Mucosa of rectum (tissue), 2 donors: ENCODE data around the gene ZNF319.

Source experiments
- H3K27ac ChIP-seq, 2 donors: one replicate each; pipeline ENCODE4 v1.7.0; 2013; ENCODE audit warnings: inconsistent platforms in 2 of 2, low read depth in 2 of 2, low read length in 2 of 2
- H3K27me3 ChIP-seq, 2 donors: one replicate each; pipeline ENCODE4 v1.7.0; 2013; ENCODE audit warnings: low read length in 2 of 2; ENCODE audit not compliant: control insufficient read depth in 2 of 2, insufficient read depth in 2 of 2
- H3K36me3 ChIP-seq, 2 donors: one replicate each; pipeline ENCODE4 v1.7.0; 2013; ENCODE audit warnings: low read length in 2 of 2; ENCODE audit not compliant: control insufficient read depth in 2 of 2, insufficient read depth in 2 of 2
- H3K4me1 ChIP-seq, 2 donors: one replicate each; pipeline ENCODE4 v1.7.0; 2013; ENCODE audit warnings: low read length in 2 of 2, mild to moderate bottlenecking in 1 of 2; ENCODE audit not compliant: control insufficient read depth in 2 of 2, insufficient read depth in 2 of 2
- H3K4me3 ChIP-seq, 2 donors: one replicate each; pipeline ENCODE4 v1.7.0; 2013; ENCODE audit warnings: low read length in 2 of 2
- H3K9ac ChIP-seq, 2 donors: one replicate each; pipeline ENCODE4 v1.7.0; 2013; ENCODE audit warnings: low read length in 2 of 2, low read depth in 1 of 2, mild to moderate bottlenecking in 1 of 2
- H3K9me3 ChIP-seq, 2 donors: one replicate each; pipeline ENCODE4 v1.7.0; 2013; ENCODE audit warnings: low read length in 2 of 2; ENCODE audit not compliant: control insufficient read depth in 2 of 2
- donor health status: healthy.
- donor health status: Normal muscosa, but diverticular disease.

The ZNF319 gene

GRCh38 chr16:58043571-58044155 is 43.2 kb upstream of the ZNF319 start:
- Histone ChIP-seq H3K9ac (no peak overlapping the region), H3K4me3 (no peak overlapping the region), H3K9me3 (no peaks in the 10 kb centered on the region), H3K27me3 (no peaks in the 10 kb centered on the region), H3K36me3 (peaks cover 36 to 41% of the 10 kb centered on the region in 2 donors), H3K27ac (no peak overlapping the region), H3K4me1 (peaks cover 10 to 11% of the 10 kb centered on the region in 2 donors)

DNA sequence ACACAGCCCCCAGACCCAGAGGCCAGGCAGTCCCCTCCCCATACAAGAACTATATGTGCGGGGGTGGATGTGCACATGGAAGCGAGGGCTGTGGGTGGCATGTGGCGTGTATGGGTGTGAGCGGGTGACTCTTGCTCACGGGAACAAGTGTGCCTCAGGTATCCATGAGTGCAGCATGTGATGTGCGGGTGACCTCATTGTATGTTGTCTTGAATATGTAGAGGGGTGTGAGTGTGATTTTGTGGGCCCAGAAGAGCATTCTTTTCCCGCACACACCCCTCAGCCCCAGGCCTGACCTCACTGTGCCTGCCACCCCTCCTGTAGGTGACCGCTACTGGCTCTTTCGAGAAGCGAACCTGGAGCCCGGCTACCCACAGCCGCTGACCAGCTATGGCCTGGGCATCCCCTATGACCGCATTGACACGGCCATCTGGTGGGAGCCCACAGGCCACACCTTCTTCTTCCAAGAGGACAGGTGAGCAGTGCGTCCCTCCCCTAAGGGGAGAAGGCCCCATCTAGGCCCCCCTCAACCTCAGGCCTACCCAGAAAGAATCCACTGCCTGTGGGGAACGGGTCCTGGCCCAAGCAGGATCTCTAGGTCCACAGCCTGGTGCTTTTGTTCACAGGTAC is 42.5 kb upstream of the ZNF319 start:
- H3K9ac ChIP-seq: no peak overlapping the region
- H3K36me3 ChIP-seq: peaks cover 42 to 47% of the 10 kb centered on the region in 2 donors
- H3K4me3 ChIP-seq: no peak overlapping the region
- H3K9me3 ChIP-seq: no peaks in the 10 kb centered on the region
- no peak overlapping the region for H3K27ac ChIP-seq
- H3K27me3 ChIP-seq: no peaks in the 10 kb centered on the region
- peaks cover 10 to 11% of the 10 kb centered on the region in 2 donors for H3K4me1 ChIP-seq

DNA sequence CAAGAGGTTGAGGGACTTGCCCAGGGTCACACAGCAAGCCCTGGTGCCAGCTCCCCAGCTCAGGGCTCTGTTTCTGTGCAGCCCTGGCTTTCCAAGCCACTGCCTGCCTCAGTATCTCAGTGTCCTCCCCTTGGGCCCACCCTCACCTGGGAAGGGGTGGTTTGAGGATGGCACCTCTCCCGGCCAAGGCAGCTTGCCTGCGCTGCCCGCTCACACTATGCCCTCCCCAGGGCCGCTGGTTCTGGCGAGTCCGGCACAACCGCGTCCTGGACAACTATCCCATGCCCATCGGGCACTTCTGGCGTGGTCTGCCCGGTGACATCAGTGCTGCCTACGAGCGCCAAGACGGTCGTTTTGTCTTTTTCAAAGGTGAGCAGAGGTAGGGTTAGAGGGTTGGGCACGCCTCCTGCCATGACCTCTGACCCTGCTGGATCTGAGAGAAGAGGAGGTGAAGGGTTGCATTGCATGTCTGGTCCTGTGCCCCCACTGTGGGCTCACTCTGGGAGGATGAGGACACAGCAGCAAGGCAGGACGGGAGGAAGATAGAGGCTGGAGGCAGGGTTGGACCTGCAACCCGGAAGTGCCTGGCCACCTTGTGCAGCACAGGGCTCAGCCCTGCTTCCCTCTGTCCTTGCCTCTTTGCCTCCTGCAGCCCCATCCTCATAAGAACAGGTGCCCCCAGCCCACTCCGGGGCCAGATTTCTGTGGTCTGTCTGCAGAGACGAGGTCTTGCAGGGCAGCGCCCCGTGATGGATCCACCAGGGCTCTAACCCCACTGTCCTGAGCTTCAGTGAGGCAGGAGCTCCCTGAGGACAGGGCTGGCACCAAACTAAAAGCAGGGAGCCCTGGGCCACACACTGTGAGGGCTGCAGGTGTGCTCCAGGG is 41.8 kb upstream of the ZNF319 start:
- H3K4me3 ChIP-seq: no peak overlapping the region

GRCh38 chr16:58041628-58041955 is 41.1 kb upstream of the ZNF319 start:
- H3K4me1 ChIP-seq: peaks cover under 1 to 1% of the 10 kb centered on the region in 2 donors
- H3K36me3 ChIP-seq: peaks cover 52% of the 10 kb centered on the region in 2 donors
- no peaks in the 10 kb centered on the region for H3K9me3 ChIP-seq
- no peak overlapping the region for H3K4me3 ChIP-seq
- H3K27me3 ChIP-seq: no peaks in the 10 kb centered on the region
- no peak overlapping the region for H3K9ac ChIP-seq
- no peak overlapping the region for H3K27ac ChIP-seq

More for the DNA sequence above, 41.8 kb upstream of the ZNF319 start:
- no peak overlapping the region for H3K9ac ChIP-seq
- H3K27me3 ChIP-seq: no peaks in the 10 kb centered on the region
- H3K36me3 ChIP-seq: peaks cover 50 to 52% of the 10 kb centered on the region in 2 donors
- H3K9me3 ChIP-seq: no peaks in the 10 kb centered on the region
- H3K27ac ChIP-seq: no peak overlapping the region
- peaks cover 7% of the 10 kb centered on the region in 2 donors for H3K4me1 ChIP-seq

DNA sequence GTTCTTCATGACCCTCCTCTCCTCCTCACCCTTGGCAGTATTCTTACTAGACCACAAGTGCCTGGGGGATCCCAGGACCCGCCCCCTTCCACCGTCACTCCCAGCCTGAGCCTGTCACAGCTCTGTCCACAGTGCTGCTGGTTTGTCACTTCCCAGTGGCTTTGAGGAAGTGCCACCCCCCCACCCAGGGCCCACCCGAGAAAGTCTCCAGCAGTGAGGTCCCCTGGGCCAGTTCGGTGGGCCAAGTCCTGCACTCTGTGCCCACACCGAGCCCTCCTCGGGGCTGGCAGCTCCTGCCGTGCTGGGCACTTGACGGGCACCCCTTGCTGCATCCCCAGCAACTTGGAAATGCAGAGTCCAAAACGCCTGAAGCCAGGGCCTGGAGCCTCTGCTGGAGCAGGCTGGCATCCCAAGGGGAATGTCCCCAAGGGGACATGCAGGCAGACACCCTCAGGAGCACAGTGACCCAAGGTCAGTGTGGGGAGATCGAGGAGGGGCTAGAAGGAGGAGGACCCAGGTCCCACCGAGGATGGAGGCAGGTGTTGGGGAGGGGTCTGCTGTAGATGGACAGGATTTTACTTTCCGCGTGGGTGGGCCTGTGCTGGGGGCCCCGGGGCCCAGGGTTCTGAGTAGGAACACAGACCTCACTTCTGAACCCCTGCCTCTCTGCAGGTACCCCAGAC is 40.6 kb upstream of the ZNF319 start:
- no peak overlapping the region for H3K4me3 ChIP-seq
- no peaks in the 10 kb centered on the region for H3K9me3 ChIP-seq
- H3K4me1 ChIP-seq: no peaks in the 10 kb centered on the region
- H3K27me3 ChIP-seq: no peaks in the 10 kb centered on the region
- no peak overlapping the region for H3K27ac ChIP-seq
- H3K9ac ChIP-seq: no peak overlapping the region
- H3K36me3 ChIP-seq: peaks cover 52% of the 10 kb centered on the region in 2 donors

- Histone ChIP-seq H3K4me1 (no peaks in the 10 kb centered on the region), H3K4me3 (no peak overlapping the region), H3K36me3 (peaks cover 52% of the 10 kb centered on the region in 2 donors), H3K9me3 (no peaks in the 10 kb centered on the region), H3K27me3 (no peaks in the 10 kb centered on the region), H3K27ac (no peak overlapping the region), H3K9ac (no peak overlapping the region)
Observed at GRCh38 chr16:58040496-58040846, 40.0 kb upstream of the ZNF319 start.

- no peak overlapping the region for H3K9ac ChIP-seq
- no peaks in the 10 kb centered on the region for H3K4me1 ChIP-seq
- no peaks in the 10 kb centered on the region for H3K27me3 ChIP-seq
- no peak overlapping the region for H3K4me3 ChIP-seq
- H3K27ac ChIP-seq: no peak overlapping the region
- no peaks in the 10 kb centered on the region for H3K9me3 ChIP-seq
- peaks cover 52% of the 10 kb centered on the region in 2 donors for H3K36me3 ChIP-seq
Observed at GRCh38 chr16:58039829-58040495, 39.5 kb upstream of the ZNF319 start.

GRCh38 chr16:58038219-58038641 is 37.8 kb upstream of the ZNF319 start:
- no peaks in the 10 kb centered on the region for H3K27me3 ChIP-seq
- peaks cover 43% of the 10 kb centered on the region in 2 donors for H3K36me3 ChIP-seq
- no peak overlapping the region for H3K4me3 ChIP-seq
- no peaks in the 10 kb centered on the region for H3K4me1 ChIP-seq
- no peak overlapping the region for H3K27ac ChIP-seq
- no peaks in the 10 kb centered on the region for H3K9me3 ChIP-seq
- H3K9ac ChIP-seq: no peak overlapping the region

- Histone ChIP-seq H3K4me1 (no peaks in the 10 kb centered on the region), H3K36me3 (peaks cover 37 to 41% of the 10 kb centered on the region in 2 donors), H3K27ac (no peak overlapping the region)
Observed at GRCh38 chr16:58037365-58038057, 37.0 kb upstream of the ZNF319 start.

More at GRCh38 chr16:58037365-58038057, 37.0 kb upstream of the ZNF319 start:
- Histone ChIP-seq H3K9me3 (no peaks in the 10 kb centered on the region), H3K27me3 (no peaks in the 10 kb centered on the region), H3K9ac (no peak overlapping the region), H3K4me3 (no peak overlapping the region)
